Suprapubic skin (tissue), 4 donors: ENCODE data around the gene CTBP2. TPM values are rescaled to one million over a fixed set of nuclear protein-coding genes. Genes with fewer than 3 reads are reported as not detected.

Source experiments
- DNase-seq, 2 donors: peaks; one replicate each; pipeline ENCODE4 v3.0.0-alpha.2; 2019; ENCODE audit warnings: low spot score in 2 of 2
- H3K27ac ChIP-seq: fragments of 200-600 bp; sonication (generic); one replicate; pipeline ENCODE4 v1.5.1; 2019
- H3K27me3 ChIP-seq: fragments of 200-600 bp; sonication (generic); one replicate; pipeline ENCODE4 v1.5.1; 2019
- H3K36me3 ChIP-seq: fragments of 200-600 bp; sonication (generic); one replicate; pipeline ENCODE4 v1.5.1; 2019
- H3K4me1 ChIP-seq: fragments of 200-600 bp; sonication (generic); one replicate; pipeline ENCODE4 v1.5.1; 2019
- H3K4me3 ChIP-seq: fragments of 200-600 bp; sonication (generic); one replicate; pipeline ENCODE4 v1.5.1; 2019; ENCODE audit warnings: mild to moderate bottlenecking
- H3K9me3 ChIP-seq: fragments of 200-600 bp; sonication (generic); one replicate; pipeline ENCODE4 v1.5.1; 2019
- EP300 ChIP-seq: sonication (generic); formaldehyde crosslinking; IDR thresholded peaks from one replicate; pipeline ENCODE4 v1.6.1; 2017; ENCODE audit warnings: antibody characterized with exemption
- POLR2A ChIP-seq, 2 donors: fragments of 450-650 bp; IDR thresholded peaks; one replicate each; pipeline ENCODE4 v1.6.1; 2017; ENCODE audit warnings: antibody characterized with exemption in 2 of 2, mild to moderate bottlenecking in 2 of 2, moderate library complexity in 2 of 2
- POLR2AphosphoS5 ChIP-seq, 3 donors: sonication (generic); formaldehyde crosslinking; IDR thresholded peaks; one replicate each; pipeline ENCODE4 v1.6.1; 2017; ENCODE audit warnings: antibody characterized with exemption in 3 of 3
- WGBS: methylation state at CpG from one replicate; pipeline ENCODE4 v1.1.5; 2018; 5-methylcytosine and 5-hydroxymethylcytosine counted together
- total RNA-seq, 4 donors: library from RNA; depleted of rRNA; stranded (reverse); fragments of >200 nt; gene quantifications; one replicate each; pipeline ENCODE4 v1.1.0, GENCODE V29; 2016
- TF ChIP-seq, protein P1 (sequence below), 2 donors: fragments of 200-600 bp in 1 of 2; fragments of 450-650 bp in 1 of 2; sonication (generic) in 1 of 2; IDR thresholded peaks; one replicate each; pipeline ENCODE4 v1.5.1; 2016 to 2019; ENCODE audit warnings: antibody characterized with exemption in 2 of 2, mild to moderate bottlenecking in 1 of 2, moderate library complexity in 1 of 2

Gene CTBP2
- total RNA-seq, 4 donors from 2014 or later, result 19.7 to 45.7 (median 29.4) TPM

DNA sequence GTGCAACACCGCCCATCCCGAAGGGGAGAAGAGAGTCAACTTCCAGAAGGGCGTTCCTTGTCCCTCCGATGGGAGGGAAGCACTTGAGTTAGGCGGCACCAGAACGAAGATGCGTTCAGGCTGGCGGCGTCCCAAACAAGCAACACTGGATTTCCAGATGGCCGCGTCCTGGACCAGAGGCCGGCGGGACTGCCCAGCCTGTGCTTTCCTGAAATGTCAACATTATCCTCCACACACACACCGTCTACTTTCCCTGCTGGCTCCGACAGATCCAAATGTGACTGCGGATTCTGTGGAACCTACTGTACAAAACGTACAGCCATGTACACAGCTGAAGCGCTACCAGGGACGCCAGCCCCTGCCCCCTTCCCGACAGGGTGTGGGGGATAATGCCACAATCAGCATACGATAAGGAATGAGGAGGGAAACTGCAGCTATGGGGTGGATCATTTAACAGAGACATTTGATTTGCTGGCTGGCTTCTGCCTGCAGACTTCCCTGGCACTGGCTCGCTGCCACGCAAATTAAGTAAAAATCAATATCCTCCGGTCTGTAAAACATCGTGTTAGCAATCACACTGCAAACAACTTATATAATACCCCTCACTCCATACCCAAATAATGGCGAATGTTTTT is 136.4 kb downstream of the CTBP2 start:
- Histone ChIP-seq H3K4me3 (no peak overlapping the region), H3K27me3 (no peaks in the 10 kb centered on the region), H3K27ac (peak overlapping the region; percentile 16), H3K4me1 (peaks cover 23% of the 10 kb centered on the region), H3K36me3 (peaks cover 17% of the 10 kb centered on the region), H3K9me3 (no peaks in the 10 kb centered on the region)
- 35% methylated on average over 26 of the region's 26 CpGs for WGBS
- no peak for DNase-seq
- TF ChIP-seq, protein P1, sequence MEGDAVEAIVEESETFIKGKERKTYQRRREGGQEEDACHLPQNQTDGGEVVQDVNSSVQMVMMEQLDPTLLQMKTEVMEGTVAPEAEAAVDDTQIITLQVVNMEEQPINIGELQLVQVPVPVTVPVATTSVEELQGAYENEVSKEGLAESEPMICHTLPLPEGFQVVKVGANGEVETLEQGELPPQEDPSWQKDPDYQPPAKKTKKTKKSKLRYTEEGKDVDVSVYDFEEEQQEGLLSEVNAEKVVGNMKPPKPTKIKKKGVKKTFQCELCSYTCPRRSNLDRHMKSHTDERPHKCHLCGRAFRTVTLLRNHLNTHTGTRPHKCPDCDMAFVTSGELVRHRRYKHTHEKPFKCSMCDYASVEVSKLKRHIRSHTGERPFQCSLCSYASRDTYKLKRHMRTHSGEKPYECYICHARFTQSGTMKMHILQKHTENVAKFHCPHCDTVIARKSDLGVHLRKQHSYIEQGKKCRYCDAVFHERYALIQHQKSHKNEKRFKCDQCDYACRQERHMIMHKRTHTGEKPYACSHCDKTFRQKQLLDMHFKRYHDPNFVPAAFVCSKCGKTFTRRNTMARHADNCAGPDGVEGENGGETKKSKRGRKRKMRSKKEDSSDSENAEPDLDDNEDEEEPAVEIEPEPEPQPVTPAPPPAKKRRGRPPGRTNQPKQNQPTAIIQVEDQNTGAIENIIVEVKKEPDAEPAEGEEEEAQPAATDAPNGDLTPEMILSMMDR (IDR thresholded peaks at IDR 0.05), result no peak
- no peak for TF ChIP-seq EP300

DNA sequence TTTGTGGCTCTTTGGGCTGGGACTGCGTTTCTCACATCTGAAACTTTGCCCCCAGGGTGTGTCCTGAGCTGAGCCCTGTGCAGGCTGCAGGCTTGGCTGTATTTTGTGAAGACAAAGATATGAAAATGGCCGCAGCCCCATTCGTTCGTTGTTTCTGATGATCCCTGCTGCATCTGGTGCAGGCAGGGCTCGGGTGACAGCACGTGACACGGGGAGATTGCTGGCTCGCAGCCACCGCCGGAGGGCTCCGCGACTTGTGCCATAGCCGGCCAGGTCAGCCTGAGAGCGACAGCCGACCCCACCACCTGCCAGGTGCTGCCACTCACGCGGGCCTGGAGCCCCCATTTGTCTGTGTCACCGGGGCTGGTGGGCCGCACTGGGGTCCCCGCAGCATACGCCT is 137.1 kb downstream of the CTBP2 start:
- TF ChIP-seq, protein P1 (IDR thresholded peaks at IDR 0.05), result no peak
- TF ChIP-seq POLR2A (IDR thresholded peaks at IDR 0.05), result no peak
- no peak for TF ChIP-seq EP300
- TF ChIP-seq POLR2AphosphoS5 (IDR thresholded peaks at IDR 0.05), result no peak
- H3K36me3 ChIP-seq, result peaks cover 17% of the 10 kb centered on the region
- no peak overlapping the region for H3K4me3 ChIP-seq
- H3K9me3 ChIP-seq, result no peaks in the 10 kb centered on the region
- H3K27me3 ChIP-seq, result no peaks in the 10 kb centered on the region
- no peak overlapping the region for H3K27ac ChIP-seq
- no peak for DNase-seq
- peaks cover 29% of the 10 kb centered on the region for H3K4me1 ChIP-seq
- 94% methylated on average over 7 of the region's 21 CpGs for WGBS

DNA sequence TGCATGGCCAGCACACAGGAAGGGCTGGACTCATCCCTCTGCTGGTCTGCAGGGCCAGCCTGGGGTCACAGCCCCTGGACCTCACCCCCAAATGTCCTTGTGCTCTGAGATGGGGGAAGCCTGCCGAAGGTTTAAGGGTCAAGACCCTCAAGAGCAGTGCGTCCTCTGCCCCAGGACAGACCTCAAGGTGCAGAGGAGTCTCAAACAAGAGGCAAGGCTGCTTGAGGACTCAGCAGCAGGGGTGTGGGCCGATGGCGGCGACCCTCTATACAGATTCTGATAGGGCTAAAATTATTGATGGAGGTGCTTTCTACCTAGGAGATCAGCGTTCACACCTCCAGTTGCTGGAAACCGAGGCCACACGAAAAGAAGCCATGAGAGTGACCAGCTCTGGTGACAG is 137.7 kb downstream of the CTBP2 start:
- WGBS, result 95% methylated on average over 6 of the region's 8 CpGs

DNA sequence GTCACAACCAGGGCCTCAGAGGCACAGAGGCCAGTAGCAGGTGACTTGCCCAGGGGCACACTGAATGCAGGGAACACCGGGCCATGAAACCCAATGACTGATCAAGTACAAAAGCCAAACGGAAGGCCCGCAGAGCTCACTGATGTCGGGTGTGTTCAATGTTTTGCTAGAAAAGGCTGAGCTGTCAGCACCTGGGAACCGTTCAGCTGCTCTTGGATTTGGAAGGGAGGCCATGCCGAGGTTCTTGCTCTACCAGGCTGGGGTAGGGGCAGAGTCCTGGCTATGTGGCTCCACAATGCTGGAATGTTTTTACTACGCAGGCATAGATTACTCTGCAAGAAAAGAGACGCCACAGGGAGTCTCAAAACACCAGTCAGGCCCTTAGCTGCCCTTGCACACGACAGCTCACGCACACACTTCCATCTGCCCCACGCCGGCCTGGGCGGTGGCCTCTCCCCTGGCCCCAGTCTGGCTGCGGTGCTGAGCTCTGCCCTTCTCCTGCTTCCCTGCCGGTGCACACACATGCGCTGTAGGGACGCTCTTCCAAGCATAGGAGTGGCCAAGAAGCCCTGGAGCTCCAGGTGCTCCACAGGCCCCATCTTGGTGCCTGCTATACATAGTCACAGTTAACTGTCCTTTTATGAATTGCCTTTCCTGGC is 138.5 kb downstream of the CTBP2 start:
- DNase-seq, result no peak

More for the DNA sequence above, 137.7 kb downstream of the CTBP2 start:
- Histone ChIP-seq H3K36me3 (peaks cover 17% of the 10 kb centered on the region), H3K27ac (no peak overlapping the region), H3K9me3 (no peaks in the 10 kb centered on the region), H3K4me1 (peaks cover 33% of the 10 kb centered on the region), H3K4me3 (no peak overlapping the region), H3K27me3 (no peaks in the 10 kb centered on the region)
- TF ChIP-seq, protein P1 (IDR thresholded peaks at IDR 0.05), result no peak
- TF ChIP-seq POLR2AphosphoS5 (IDR thresholded peaks at IDR 0.05) (no peak), EP300 (no peak), POLR2A (IDR thresholded peaks at IDR 0.05) (no peak)
- no peak for DNase-seq

DNA sequence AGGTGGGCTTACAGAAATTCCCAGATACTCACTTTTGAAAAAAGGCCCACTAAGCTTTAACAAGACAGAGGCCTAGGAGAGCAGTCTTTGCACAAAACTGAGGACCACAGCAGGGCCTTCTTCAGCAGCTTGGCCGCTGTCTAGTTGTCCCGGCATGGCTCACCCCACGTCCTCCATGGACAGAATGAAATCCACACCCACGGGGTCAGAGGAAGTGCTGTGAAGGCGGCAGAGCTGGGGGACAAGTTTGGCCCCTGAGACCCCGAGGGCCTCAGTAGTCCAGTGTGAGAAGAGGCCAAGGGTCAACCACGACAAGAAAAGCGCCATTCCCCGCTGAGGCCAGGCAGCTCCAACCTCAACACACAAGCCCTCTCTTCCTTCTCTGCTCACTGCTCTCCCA is 139.5 kb downstream of the CTBP2 start:
- Histone ChIP-seq H3K4me3 (no peak overlapping the region), H3K27ac (no peak overlapping the region), H3K9me3 (no peaks in the 10 kb centered on the region), H3K4me1 (peaks cover 50% of the 10 kb centered on the region), H3K27me3 (no peaks in the 10 kb centered on the region), H3K36me3 (peaks cover 2% of the 10 kb centered on the region)
- TF ChIP-seq POLR2AphosphoS5 (IDR thresholded peaks at IDR 0.05) (no peak), POLR2A (IDR thresholded peaks at IDR 0.05) (no peak), EP300 (no peak)
- TF ChIP-seq, protein P1 (IDR thresholded peaks at IDR 0.05), result no peak
- 90% methylated on average over 9 of the region's 9 CpGs for WGBS
- no peak for DNase-seq

More for the DNA sequence above, 138.5 kb downstream of the CTBP2 start:
- Histone ChIP-seq H3K4me3 (no peak overlapping the region), H3K27me3 (no peaks in the 10 kb centered on the region), H3K4me1 (peaks cover 41% of the 10 kb centered on the region), H3K36me3 (peaks cover 11% of the 10 kb centered on the region), H3K9me3 (no peaks in the 10 kb centered on the region), H3K27ac (no peak overlapping the region)
- WGBS, result 95% methylated on average over 6 of the region's 17 CpGs
- no peak for TF ChIP-seq POLR2AphosphoS5 (IDR thresholded peaks at IDR 0.05)
- TF ChIP-seq POLR2A (IDR thresholded peaks at IDR 0.05), result no peak
- TF ChIP-seq, protein P1 (IDR thresholded peaks at IDR 0.05), result no peak
- TF ChIP-seq EP300, result no peak
